GM19035 (cell line): ENCODE measurements around the gene ADM.
A peak's percentile ranks its signal among the peaks of the same experiment; 100 is the strongest.

ENCODE experiments used
- ATAC-seq: cut with Tn5 transposase; IDR thresholded peaks from one replicate; pipeline ENCODE4 v1.9.1; 2021; ENCODE audit not compliant: unreplicated experiment

ADM gene

DNA sequence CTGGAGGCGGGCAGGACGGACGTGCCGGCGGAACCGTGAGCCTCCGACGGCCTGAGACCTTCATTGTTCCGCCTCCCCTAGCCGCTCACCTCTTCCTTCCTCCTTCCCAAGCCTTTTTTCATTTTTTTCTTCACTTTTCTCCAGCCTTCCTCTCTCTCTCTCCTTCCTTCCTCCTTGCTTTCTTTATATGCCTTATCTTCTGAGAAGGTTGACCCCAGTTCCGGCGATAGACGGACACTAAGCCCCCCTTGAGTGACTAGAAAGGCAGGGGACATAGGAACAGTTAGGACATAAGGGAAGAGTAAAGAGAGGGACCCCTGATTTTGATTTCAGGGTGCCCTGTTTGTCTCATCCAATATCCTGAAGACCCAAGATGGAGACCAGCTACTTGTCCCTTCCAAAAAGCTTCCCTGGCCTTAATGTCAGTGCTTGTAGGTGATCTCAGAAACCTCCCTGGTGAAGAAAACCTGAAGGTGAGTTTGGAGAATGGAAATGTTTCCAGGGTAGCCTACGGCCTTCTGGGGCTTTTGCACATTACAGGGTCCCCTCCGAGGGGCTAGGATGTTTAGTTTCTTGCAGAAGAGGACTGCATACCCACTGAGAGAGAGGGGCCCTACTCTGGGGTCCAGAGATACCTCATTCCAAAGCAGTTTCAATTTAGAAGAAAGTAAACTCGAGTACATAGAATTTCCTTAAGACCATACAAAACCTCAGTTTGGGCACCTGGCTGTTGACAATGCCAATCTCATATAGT is 3.5 kb downstream of the ADM start:
- ATAC-seq, result no peak

DNA sequence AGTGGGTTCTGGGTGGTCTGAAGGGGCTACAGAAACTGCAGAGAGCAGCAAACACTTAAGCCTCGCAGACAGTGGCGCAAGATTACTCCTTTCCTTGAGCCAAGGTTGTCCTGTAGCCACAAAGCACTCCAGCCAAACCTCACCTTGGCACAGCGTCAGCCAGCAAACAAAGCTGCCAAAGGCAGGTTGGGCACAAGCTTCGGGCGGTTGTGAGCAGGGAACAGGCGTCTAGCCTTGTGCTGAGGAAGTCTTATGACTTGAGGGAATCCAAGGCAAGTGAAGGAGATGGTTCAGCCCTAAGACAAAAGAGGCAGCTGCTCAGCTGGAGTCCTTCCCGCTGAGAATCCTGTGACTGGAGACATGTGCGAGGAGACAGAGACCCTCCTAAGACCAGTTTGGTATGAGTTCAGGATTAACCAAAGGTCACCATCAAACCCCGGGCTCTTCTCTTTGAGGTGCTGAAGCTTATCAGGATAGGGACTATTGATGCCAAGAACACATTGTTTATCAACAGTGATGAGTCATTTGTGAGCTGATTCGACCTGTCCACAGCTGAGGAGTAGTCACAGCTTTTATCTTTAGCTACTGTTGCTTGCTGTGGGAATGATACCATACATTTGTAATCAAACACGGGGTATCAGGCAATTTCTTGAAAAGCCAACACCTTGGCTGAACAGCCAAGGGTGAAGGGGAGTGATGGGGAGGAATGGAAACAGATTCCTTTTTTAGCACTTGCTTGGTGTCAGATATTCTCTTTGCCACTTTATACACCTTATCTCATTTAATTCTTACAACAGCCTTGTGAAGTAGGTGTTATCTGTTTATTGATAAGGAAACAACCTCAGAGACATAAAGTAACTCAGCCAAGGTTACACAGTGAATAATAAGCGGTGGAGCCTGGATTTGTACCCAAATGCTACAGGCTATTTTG is 4.6 kb downstream of the ADM start:
- no peak for ATAC-seq

DNA sequence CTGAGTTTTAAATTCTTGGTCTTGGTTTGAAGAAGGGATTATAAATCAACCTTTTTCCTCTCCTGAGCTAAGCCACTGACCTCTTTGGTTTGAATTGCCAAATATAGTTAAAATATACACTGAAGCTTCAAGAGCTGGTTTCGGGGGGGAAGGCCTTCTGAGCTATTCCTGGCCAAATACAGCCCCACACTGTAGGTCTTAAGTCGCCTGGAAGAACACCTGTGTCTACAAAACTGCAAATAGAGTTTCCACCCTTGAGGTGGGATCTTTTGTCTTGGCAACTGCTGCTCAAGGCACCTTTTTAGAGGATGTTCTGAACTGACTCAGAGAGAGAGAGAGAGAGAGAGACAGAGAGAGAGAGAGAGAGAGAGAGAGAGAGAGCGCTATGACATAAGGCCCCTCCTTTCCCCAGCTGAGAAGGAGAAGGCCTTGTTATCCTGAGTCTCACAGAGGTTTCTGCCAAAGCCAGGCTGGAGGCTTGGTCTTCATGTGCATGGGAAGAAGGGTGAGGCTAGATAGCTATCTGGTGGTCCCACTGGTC is 5.5 kb downstream of the ADM start:
- ATAC-seq, result no peak

DNA sequence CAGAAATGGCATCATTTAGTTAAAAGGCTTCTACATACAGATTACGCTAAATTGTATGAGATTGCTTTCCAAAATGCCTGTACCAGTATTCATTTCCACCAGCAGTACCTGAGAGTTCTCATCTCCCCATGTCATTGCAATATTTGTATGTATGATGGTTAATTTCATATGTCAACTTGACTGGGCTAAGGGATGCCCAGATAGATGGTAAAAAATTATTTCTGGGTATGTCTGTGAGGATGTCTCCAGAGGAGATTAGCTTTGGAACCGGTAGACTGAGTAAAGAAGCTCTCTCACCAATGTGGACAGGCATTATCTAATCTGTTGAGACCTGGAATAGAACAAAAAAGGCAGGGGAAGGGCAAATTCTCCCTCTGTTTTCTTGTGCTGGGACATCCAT is 6.9 kb downstream of the ADM start:
- ATAC-seq, result no peak

DNA sequence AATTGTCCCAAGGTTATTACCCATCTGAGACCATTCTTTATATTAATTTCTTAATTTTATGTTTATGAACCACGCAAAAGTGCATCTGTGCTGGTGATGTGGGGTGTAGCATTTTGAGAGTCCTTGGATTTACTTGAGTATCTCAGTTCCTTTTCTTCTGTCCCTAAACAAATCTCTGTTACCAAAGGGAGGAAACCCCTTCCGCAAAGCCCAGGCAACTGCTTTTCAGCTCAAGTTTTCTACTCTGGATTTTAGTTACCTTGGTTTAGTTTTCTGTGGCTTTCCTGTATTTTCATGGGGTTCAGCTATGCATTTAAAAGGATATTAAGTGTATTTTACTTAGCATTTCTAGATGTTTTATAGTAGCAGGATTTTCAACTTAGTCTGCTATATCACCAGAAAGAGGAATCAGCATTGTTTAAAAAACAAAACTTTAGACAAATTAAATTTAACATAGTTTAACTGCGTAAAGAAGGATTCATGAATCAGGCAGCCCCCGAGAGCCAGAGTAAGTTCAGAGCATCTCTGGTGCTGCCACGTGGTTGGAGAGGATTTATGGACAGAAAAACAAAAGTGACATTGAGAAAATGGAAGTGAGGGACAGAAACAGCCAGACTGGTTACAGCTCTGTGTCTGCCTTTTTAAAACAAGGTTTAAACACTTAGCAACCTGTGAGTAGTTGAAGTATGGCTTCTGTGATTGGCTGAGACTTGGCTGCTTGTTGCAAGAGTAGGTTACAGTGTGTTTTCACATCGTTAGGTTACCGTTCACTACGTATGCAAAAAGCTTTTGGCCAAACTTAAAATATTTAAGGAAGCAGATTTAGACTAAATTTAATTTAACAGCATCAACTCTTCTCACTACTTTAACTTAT is 9.6 kb downstream of the ADM start:
- ATAC-seq, result peak; percentile 82

DNA sequence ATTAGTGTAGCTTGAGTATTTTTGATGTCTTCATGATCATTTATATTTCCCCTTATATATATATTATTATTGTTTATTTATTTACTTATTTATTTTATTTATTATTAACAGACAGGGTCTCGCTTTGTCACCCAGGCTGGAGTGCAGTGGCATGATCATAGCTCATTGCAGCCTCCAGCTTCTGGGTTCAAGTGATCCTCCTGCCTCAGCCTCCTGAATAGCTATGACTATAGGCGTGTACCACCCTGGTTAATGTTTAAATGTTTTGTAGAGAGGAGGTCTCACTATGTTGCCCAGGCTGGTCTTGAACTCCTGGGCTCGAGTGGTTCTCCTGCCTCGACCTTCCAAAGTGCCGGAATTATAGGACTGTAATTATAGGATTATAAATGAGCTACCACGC is 10.2 kb downstream of the ADM start:
- no peak for ATAC-seq

DNA sequence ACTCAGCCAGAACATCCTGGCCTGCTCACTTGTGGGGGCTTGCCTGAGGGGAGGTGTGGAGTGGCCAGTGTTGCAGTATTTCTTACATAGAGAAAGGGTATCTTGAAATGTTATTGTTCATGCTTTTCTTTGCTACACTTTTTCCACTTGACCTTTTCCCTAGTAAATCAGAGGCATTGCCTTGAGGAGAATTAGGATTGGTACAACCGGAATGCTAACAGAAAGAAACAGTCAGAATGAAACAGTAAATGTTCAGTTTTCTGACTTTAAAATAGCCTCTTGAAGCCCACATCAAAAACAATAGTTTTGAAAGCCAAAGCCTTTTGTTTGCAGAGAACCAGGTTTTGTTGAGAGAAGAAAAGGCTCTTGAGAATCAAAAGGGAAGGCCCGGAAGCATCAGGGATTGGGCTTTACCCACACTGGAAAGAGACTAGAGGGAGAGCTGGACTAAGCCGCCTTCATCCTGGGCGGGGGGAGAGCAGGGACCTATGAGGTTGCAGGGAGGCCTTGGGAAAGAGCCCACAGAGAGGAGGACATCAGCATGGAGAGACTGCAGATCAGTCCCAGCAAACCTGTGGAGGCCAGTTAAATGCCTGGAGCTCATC is 12.4 kb downstream of the ADM start:
- peak; percentile 28 for ATAC-seq

DNA sequence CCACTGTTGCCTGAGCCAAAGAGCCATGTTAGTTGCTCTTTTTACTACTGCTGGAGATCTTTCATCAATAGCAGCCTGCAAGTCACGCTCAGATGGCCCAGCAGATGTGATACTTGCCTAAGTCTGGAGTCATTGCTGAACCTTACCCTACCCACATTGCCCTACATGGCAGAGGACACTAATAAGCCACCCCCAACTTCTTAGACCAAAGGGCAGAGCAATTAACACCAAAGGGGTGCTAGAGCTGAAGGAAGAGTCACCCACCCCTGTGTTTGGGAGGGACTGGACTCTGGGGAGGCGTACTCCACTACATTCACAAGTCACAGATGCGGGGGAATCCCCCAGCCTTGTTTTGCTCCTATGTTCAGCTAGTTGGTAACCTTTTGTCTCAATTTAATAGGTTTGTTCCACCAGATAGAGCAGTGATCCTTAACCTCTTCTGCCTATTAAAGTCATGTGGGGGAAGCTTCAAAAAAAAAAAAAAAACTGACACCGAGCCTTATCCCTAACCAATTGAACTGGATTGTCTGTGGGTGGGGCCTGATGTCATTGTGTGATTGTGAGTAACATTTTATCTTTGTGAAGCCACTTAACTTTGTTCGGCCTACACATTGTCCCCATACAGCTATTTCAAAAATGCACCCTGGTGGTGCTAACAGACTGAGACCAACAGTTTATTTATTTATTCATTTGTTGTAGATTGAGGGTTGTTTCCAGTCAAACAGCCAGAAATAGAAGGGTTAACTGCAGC is 13.1 kb downstream of the ADM start:
- ATAC-seq, result peak; percentile 45

DNA sequence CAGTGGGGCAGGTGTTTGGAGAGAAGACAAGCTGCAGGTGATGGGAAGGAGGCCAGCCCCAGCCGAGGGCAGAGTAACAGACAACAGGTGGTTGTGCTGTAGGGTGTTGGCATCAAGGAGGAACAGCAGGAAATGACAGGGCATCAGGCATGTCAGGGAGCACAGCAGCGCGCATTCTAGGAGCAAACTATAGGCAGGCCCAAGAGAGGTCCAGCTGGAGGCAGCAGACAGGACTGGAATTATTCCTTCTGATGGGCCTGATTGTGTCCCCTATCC is 13.6 kb downstream of the ADM start:
- ATAC-seq, result no peak

DNA sequence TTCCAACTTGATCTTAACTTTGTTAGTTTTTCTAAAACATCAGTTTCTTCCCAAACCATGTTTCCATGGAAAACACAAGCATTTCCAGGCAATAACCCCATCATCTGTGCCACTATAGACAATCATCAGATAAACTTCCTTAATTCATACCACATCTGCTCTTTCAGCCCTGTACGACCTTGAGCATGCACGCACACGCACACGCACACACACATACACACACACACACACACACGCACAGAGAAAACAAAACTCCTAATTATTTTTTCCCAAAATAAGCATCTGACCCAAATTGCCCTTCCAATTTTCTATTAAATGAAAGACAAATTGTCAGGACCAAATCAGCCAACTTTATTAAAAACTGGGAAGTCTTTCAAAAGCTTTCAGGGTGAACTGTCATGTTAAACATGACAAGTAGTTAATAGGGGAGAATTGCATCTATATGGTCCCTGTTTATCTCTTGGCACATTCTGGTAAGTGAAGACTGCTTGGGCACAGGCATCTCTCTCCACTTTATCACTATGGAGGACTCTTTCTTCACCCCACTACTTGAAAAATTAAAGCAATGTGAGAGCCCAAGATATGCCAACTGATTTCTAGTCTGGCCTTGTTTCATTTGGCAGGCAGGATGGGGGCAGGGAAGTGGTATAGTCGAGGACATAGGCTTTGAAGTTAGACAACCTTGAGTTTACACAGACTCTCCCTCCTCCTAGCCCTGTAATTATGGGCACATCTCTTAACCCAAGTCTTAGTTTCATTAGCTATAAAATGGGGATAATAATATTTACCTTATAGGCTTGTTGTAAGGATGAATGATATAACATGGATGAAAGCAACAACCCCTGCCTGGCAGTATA is 15.1 kb downstream of the ADM start:
- no peak for ATAC-seq

DNA sequence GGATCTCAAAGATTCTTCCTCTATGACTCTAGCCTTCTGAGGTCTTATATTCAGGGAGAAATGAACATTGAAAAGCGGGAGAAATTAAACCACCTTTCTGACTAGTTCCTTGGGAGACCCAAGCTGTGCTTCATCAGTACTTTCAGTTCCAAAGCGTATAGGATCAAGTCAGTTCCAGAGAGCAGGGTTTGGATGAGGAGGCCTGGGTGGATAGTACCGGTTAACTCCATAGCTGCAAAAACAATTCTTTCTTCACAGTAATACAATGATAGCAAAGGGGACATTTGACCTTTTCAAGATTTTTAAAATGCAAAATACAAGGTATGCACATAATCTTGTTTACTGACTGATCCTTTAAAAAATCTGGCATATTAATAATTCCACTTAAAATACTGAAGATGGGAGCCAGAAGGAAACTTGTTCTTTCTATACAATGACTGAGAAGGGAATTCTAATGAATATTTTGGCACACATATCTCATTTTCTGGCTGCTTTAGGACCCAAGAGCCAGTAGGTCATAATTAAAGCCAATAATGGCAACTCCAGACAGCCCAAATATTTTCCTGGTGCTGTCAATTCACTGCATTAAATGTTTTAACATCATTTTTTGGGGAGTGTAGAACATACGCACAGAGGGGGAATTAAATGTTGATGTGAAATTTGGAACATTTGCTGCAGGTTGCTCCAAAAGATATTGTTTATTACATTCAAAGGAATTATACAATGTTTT is 16.0 kb downstream of the ADM start:
- no peak for ATAC-seq

DNA sequence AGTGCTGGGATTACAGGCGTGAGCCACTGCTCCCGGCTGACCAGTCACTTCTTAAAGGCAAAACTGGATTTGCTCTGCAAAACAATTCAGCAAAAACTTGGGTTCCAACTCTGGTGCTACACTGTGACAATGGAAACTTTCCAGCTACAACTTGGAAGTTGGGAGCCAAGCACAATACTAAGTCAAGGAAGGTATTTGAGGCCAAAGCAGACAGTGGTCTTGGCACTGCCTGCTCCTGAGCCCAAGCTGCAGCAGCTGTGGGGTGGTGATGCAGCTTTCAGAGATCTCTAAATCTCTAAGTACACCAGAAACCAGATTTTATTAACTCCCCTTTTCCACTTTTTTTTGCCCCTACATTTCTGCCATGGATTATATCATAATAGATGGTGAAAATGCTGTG is 17.5 kb downstream of the ADM start:
- no peak for ATAC-seq

DNA sequence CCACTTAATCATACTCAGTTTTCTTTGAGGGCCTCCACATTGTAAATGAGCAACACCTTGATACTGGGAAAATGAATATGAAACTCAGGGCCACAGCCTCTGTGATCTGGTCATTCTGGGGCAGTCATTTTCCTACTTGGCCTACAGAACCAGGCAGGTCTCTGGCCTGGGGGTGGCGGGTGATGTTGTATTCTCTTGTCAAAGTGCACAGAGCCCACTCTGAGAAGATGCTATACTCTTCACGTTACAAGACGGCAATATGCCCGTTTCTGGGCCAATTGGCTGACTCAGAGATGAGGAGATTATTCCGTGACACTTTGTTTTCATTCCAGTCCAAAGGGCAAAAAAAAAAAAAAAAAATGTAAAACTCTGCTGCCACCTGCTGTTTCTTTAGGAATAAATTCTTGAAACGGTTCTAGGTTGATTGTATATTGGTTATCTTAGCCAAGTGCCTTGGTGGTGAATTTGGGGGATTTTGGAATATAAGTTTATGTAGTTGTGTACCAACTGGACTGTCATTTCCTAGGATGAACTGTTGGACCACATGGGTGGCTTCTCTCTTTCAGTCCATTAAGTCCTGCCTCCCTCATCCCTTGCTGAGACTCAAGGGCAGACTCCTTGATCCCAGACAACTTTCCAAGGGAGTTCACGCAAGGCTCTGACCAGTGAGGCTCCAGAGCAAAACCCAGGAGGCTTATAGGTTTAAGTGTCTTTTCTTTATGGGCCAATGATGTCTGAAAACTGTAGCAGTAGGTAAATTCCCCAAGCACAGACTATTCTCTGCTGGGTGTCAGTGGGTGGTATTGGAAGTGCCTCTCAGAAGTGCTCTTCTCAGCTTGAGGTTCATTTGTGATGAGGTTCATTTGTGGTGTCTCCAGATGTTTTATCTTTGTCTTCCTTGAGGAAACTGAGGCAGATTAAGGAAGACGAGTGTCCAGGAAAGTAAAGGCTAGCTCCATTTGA is 18.2 kb downstream of the ADM start:
- peak; percentile 56 for ATAC-seq

DNA sequence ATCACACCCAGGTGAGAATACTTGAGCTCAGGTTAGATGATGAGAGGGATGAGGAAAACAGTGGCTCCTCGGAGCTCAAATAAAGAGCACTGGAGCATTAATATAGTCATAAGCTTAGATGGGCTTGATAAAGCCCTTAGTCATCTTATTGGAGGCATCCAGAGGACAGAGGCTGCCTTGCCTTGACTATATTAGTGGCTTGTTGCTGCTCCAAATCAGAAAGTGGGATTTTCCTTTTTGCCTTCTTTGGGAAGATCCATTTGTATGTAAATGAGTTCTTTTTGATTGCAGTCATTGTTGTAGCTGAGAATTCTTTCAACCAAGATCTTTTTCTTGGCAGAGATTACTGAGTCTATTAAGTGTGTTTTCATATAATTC is 18.9 kb downstream of the ADM start:
- no peak for ATAC-seq

DNA sequence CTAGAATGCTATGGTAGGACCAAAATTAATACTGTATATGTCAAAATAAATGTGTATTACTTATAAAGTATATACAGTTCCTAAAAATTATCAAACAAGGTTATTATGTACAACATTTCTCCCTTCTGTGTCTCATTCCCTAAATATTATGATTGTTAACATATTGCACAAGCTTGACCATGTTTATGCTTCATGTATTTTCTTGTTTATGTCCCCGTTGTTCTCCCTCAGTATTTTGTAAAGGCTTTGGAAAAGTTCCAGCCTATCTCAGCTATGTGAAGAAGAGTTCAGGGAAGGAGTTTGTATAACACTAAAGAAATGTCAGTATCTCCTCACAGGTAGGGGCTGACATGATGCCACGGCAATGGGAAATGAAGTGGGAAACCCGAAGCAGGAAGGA is 19.6 kb downstream of the ADM start:
- ATAC-seq, result no peak

DNA sequence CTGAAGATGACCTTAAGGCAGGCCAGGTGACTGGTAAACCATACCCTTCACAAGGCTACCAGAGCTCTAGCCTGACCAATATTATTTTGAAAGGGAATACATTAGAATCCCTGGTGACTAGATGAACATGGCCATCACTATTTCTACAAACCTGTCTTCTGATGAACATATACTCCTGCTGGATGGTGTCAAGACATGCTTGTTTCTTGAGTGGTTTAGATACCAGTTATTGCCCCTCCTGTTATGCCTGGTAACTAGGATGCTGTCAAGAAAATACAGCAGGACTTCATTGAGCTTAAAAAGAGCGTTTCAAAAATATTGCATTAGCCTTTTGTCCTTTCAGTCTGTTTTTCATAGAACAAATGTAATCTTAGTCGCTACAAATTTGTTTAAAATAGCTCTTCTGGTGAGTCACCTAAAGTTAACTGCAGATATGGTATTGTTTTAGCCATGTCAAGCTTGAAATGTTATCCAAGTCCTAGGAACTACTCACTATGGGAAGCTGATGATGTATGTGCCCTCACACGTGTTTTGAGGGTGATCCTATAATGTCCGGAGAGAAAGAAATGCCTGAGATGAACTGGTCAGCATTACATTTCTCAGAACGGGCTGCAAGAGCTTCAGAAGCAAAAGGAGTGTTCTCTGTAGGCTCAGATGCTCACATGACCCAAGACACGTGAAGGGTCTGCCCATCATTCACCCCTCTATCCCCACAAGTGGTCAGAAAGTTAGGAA is 20.6 kb downstream of the ADM start:
- ATAC-seq, result no peak
